HG02970 (cell line): ENCODE data around the gene CD3D.
A peak's percentile ranks its signal among the peaks of the same experiment; 100 is the strongest.

ENCODE experiments used
- ATAC-seq: cut with Tn5 transposase; IDR thresholded peaks from one replicate; pipeline ENCODE4 v1.9.1; 2021; ENCODE audit warnings: mild to moderate bottlenecking, moderate library complexity, moderate number of reproducible peaks; ENCODE audit not compliant: unreplicated experiment, low FRiP score

The CD3D gene

DNA sequence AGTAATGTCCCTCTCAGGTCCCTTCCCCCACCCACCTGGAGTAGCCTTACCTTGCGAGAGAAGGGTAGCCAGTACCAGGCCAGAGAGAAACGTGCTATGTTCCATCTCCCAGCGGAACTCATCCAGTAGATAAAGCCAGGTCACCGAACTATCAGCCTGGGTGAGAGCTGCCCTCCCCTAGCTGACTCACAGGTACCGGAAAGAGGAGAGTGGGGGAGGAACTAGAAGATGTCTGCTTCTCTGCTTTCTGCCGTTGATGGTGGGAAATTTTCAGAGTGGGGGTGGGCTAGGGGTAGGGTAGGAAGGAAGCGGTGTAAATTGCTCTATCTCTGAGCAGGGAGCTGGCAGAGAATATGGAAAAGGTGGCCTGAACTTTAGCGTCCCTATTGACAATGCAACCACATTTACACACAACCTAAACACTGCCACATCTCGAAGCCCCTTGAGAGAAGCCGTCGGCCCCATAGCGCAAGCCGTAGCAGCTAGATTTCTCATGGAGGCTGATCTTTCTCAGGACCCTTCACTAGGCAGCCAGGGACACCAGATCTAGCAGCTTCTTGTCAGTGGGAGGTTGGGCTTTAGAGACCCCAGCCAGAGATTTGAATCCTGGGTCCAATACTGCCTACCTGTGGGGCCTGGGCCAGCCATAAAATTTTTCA lies at the start of gene CD3D:
Gene CD3D (minus strand): TSS at position 203 of the 659 bp plus-strand sequence. CDS start 98 bp downstream, at position 105.
- ATAC-seq = no peak

DNA sequence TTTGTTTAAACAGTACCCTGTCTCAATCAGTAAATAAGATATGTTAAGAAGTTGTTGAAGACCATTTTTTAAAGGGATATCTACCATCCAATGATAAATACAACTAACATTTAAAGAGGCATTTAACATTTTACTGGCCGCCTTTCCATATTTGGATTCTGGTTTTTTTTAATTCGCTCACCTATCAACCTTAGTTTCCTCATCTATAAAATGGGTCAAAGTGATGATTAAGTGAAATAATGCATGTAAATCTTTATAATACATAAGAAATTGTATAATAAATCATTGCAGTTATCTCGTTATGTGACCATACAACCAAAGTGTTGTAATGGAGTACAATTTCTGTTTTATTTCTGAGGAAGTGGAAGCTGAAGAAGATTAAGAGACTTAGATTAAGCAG lies 41.2 kb upstream of the CD3D start:
- no peak for ATAC-seq

DNA sequence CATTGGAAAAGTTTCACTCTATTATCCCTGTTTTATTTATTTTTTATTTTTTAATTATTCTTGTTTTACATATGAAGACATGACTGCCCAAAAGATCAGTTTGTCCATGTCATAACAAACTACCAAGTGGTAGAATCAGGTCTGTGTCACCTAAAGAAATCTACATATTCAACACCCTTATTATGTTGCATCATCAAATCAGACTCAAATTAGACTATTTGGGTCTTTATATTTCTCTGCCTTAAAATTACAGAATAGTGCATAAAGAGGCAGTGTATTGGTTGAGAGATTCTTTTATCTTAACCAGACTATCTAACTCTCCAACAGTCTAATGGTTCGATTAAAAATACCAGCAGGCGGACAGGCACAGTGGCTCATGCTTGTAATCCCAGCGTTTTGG lies 40.4 kb upstream of the CD3D start:
- ATAC-seq = no peak

DNA sequence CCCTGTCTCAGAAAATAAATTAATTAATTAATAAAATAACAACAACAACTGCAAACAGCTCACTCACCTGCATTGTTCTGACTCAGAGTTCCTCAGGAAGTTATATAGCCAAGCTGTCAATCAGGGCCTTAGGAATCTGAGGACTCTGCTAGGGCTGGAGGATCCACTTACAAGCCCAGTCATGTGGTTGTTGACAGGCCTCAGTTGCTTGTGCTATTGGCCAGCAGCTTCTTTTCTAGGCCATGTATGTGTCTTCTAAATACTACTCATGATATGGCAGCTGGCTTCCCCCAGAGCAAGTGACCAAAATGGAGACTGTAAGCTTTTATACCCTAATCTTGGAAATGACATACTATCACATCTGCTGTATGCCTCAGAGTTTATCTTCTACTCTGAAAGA lies 38.1 kb upstream of the CD3D start:
- ATAC-seq = no peak

GRCh38 chr11:118379497-118379896 lies 37.0 kb upstream of the CD3D start:
- no peak for ATAC-seq

- ATAC-seq = no peak
Observed at GRCh38 chr11:118375978-118376377, 33.5 kb upstream of the CD3D start.

- no peak for ATAC-seq
Observed at GRCh38 chr11:118374729-118375128, 32.2 kb upstream of the CD3D start.

DNA sequence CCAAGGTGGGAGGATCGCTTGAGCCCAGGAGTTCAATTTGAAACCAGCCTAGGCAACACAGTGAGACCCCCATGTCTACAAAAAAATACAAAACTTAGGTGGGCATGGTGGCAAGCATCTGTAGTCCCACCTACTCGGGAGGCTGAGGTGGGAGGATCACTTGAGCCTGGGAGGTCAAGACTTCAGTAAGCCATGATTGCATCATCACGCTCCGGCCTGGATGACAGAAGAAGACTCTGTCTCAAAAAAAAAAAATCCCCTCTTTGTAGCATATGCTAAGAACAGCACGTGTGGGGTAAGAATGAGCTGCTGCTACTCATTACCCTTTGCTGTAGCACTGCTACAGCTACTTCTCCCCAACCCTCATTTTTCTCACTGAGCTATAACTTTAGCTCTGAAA lies 31.4 kb upstream of the CD3D start:
- ATAC-seq = no peak

DNA sequence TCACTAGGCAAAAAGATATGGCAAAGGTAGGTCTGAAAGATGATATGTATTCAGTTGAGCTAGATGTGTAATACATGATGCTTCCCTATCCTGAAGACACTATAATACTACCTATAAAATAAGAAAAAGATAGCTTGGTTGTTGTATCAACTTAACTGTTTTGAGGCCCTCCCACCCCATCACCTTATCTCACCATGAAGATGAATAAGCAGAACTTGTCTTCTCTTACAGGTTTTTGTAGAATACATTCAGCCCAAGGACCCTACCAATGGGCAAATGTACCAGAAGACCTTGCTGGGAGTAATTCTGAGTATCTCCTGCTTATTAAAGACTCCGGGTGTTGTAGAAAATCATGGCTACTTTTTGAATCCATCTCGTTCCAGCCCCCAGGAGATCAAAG lies 30.8 kb upstream of the CD3D start:
- no peak for ATAC-seq

- ATAC-seq = no peak
Observed at GRCh38 chr11:118370774-118371173, 28.3 kb upstream of the CD3D start.

DNA sequence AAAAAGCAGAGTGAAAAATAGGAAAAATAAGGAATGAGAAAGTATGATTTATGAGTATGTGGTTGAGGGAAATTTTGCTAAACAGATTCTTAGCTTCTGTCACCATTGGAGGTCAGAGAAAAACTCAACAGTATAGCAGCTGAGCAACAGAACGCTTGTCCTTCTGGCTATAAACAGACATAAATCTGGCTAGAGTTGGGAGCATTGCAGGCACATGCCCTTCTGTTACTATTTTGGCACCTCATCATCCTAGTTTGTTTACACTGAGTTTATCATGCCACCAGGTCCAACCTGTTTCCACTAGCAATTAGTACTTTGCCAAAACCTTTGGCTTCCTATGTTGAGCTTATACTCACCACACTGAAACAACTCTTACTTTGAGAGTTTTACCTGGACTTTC lies 23.8 kb upstream of the CD3D start:
- ATAC-seq = no peak

- no peak for ATAC-seq
Observed at GRCh38 chr11:118364956-118365615, 22.6 kb upstream of the CD3D start.

DNA sequence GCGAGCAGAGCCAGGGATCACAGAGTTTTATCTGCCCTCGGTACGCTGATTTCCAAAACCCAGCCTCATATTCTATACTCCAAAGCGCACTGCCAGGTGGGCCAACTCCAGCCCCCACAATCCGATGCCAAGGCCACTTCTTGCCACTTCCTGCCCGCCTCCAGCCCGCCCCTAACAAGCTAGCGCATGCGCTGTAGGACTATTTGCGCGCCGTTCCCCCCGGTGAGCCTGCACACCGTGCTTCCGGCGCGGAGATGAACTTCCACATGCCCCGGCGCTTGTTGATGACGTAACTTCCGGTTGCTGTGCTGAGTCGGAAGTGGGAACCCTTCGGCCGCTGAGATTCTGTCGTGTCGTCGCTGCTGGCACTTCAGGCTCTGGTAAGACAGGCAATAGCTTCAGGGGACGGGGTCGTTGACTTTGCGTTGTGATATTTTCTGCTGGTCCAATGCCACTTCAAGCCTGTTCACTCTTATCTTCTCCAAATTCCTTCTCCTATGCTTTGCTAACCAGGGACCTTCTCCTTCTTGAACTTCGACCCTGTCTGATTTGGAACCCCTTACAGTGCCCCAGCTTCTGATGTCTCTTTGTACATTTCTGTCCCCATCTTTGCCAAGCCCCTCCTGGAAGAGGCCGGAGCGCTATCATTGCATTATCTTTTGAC lies 16.9 kb upstream of the CD3D start, which contains the start of gene UBE4A:
Gene UBE4A (plus strand): TSS at position 306 of the 664 bp plus-strand sequence. CDS start 5,481 bp downstream, outside the sequence.
- ATAC-seq = peak; percentile 81

- no peak for ATAC-seq
Observed at GRCh38 chr11:118358071-118358470, 15.6 kb upstream of the CD3D start.

- ATAC-seq = no peak
Observed at GRCh38 chr11:118353084-118353710, 10.7 kb upstream of the CD3D start.

DNA sequence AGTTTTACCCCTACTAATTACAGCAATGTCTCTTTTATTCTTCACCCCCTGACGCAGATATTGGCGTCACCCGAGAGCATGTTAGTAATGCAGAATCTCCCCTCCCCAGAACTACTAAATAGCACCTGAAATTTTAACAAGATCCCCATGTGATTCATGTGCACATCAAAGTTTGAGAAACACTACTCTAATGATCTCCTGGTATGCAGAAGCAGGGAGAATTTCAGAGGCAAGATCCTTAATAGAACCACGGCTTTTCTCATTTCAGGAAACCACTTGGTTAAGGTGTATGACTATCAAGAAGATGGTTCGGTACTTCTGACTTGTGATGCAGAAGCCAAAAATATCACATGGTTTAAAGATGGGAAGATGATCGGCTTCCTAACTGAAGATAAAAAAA lies 7.0 kb upstream of the CD3D start:
- ATAC-seq = no peak

DNA sequence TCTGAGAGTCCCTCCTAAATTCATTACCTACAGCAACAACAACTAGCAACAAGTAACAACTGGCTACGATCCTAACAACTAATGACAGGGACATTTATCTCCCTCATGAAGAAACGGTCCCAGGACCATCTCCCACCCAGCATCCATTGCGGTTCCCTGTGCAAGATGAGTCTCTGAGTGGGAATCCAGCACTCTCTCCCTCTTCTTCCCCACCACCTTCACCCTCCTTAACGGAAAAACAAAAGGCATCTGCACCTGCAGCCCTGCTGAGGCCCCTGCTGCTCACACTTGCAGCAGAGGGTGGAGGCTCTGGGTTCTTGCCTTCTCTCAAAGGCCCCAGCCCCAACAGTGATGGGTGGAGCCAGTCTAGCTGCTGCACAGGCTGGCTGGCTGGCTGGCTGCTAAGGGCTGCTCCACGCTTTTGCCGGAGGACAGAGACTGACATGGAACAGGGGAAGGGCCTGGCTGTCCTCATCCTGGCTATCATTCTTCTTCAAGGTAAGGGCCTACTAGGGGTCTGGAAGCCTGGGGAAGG lies 1.5 kb upstream of the CD3D start, which contains the start of gene CD3G:
Gene CD3G (plus strand): TSS at position 364 of the 535 bp plus-strand sequence. CDS start 80 bp downstream, at position 444.
- no peak for ATAC-seq

- no peak for ATAC-seq
Observed at GRCh38 chr11:118343248-118343647, 743 bp upstream of the CD3D start.

DNA sequence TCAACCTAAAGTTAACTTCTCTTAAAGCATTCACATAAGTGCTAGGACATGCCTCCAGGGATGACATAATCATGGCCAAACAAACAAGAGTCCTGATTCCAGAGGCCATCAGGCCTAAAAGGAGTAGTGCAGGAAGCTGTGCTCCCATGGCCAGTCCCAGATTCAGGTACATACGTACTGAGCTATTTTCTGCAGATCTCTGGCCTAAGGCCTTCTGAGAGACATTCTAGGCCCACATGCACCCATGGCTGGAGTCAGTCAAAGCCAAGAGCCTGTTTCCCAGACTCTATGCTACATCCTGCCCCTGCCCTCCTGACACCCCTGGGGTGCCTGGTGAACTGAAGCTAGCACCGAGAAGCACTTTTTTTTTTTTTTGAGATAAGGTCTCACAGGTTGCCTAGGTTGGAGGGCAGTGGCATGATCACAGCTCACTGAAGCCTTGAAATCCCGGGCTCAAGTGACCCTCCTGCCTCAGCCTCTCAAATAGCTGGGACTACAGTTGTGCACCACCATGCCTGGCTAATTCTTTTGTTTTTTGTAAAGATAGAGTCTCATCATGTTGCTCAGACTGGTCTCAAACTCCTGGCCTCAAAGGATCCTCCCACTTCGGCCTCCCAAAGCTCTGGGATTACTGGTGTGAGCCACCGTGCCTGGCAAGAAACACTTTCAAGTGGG lies 553 bp downstream of the CD3D start:
- no peak for ATAC-seq

DNA sequence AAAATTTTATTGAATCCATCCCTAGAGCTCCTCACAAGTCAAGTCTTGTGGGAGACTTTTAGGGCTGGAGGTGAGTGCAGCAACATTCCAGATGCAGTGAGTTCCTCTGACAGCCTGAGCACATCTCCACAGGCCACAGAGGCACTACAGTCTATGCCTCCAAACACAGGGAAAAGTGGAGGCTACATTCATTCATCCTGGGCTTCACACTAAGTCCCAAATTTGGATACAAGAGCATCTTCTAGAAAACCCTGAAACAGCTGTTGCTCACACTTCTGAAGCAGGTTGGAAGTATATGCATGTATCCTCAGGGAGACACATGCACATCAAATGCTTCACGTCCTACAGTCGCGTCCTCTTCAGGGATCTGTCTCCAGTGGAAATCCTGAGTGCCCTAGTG lies 1.2 kb downstream of the CD3D start:
- ATAC-seq = no peak
